ENCODE measurements around the gene SAMM50.
A peak's percentile ranks its signal among the peaks of the same experiment; 100 is the strongest.

The SAMM50 gene

GRCh38 chr22:43926349-43926710 lies 28.9 kb upstream of the SAMM50 start:
- peaks cover 37% of the 10 kb centered on the region for H3K36me3 ChIP-seq (ENCODE audit: low read depth)
- no peaks in the 10 kb centered on the region for H3K27me3 ChIP-seq (ENCODE audit: insufficient read depth, poor library complexity, severe bottlenecking)
- peaks cover 26% of the 10 kb centered on the region for H3K4me1 ChIP-seq (ENCODE audit: insufficient read depth, poor library complexity, severe bottlenecking)
- no peak overlapping the region for H3K4me3 ChIP-seq (ENCODE audit: severe bottlenecking)
- H3K27ac ChIP-seq (ENCODE audit: poor library complexity, severe bottlenecking), result peak overlapping the region; percentile 75
- TF ChIP-seq CTCF (IDR thresholded peaks at IDR 0.05; ENCODE audit: poor library complexity, severe bottlenecking), result no peak
- ATAC-seq (ENCODE audit: low read depth), result peak; percentile 46
- H3K9me3 ChIP-seq (ENCODE audit: severe bottlenecking), result no peaks in the 10 kb centered on the region
- DNase-seq (ENCODE audit: low spot score), result no peak

- peaks cover 20% of the 10 kb centered on the region for H3K4me1 ChIP-seq (ENCODE audit: insufficient read depth, poor library complexity, severe bottlenecking)
- no peaks in the 10 kb centered on the region for H3K9me3 ChIP-seq (ENCODE audit: severe bottlenecking)
- DNase-seq (ENCODE audit: low spot score) (no peak), ATAC-seq (ENCODE audit: low read depth) (no peak)
- TF ChIP-seq CTCF (IDR thresholded peaks at IDR 0.05; ENCODE audit: poor library complexity, severe bottlenecking), result no peak
- no peaks in the 10 kb centered on the region for H3K27me3 ChIP-seq (ENCODE audit: insufficient read depth, poor library complexity, severe bottlenecking)
- no peak overlapping the region for H3K27ac ChIP-seq (ENCODE audit: poor library complexity, severe bottlenecking)
- H3K36me3 ChIP-seq (ENCODE audit: low read depth), result peaks cover 57% of the 10 kb centered on the region
- H3K4me3 ChIP-seq (ENCODE audit: severe bottlenecking), result no peak overlapping the region
These were observed 26.8 kb upstream of the SAMM50 start for GRCh38 chr22:43928468-43928867.

GRCh38 chr22:43928908-43929307 lies 26.3 kb upstream of the SAMM50 start:
- ATAC-seq (ENCODE audit: low read depth), result no peak
- TF ChIP-seq CTCF (IDR thresholded peaks at IDR 0.05; ENCODE audit: poor library complexity, severe bottlenecking), result no peak
- no peak overlapping the region for H3K27ac ChIP-seq (ENCODE audit: poor library complexity, severe bottlenecking)
- peaks cover 20% of the 10 kb centered on the region for H3K4me1 ChIP-seq (ENCODE audit: insufficient read depth, poor library complexity, severe bottlenecking)
- H3K36me3 ChIP-seq (ENCODE audit: low read depth), result peaks cover 62% of the 10 kb centered on the region
- no peak for DNase-seq (ENCODE audit: low spot score)
- no peaks in the 10 kb centered on the region for H3K27me3 ChIP-seq (ENCODE audit: insufficient read depth, poor library complexity, severe bottlenecking)
- H3K9me3 ChIP-seq (ENCODE audit: severe bottlenecking), result no peaks in the 10 kb centered on the region
- H3K4me3 ChIP-seq (ENCODE audit: severe bottlenecking), result no peak overlapping the region

GRCh38 chr22:43931771-43932170 lies 23.5 kb upstream of the SAMM50 start:
- TF ChIP-seq CTCF (IDR thresholded peaks at IDR 0.05; ENCODE audit: poor library complexity, severe bottlenecking), result no peak
- Histone ChIP-seq H3K4me3 (ENCODE audit: severe bottlenecking) (no peak overlapping the region), H3K36me3 (ENCODE audit: low read depth) (peaks cover 70% of the 10 kb centered on the region)

GRCh38 chr22:43941449-43941848 lies 13.8 kb upstream of the SAMM50 start:
- no peak for TF ChIP-seq CTCF (IDR thresholded peaks at IDR 0.05; ENCODE audit: poor library complexity, severe bottlenecking)
- DNase-seq (ENCODE audit: low spot score) (no peak), ATAC-seq (ENCODE audit: low read depth) (no peak)
- H3K9me3 ChIP-seq (ENCODE audit: severe bottlenecking), result no peaks in the 10 kb centered on the region
- no peaks in the 10 kb centered on the region for H3K27me3 ChIP-seq (ENCODE audit: insufficient read depth, poor library complexity, severe bottlenecking)
- H3K4me3 ChIP-seq (ENCODE audit: severe bottlenecking), result no peak overlapping the region
- peaks cover 48% of the 10 kb centered on the region for H3K36me3 ChIP-seq (ENCODE audit: low read depth)
- H3K27ac ChIP-seq (ENCODE audit: poor library complexity, severe bottlenecking), result no peak overlapping the region
- no peaks in the 10 kb centered on the region for H3K4me1 ChIP-seq (ENCODE audit: insufficient read depth, poor library complexity, severe bottlenecking)

More at GRCh38 chr22:43931771-43932170, 23.5 kb upstream of the SAMM50 start:
- DNase-seq (ENCODE audit: low spot score) (no peak), ATAC-seq (ENCODE audit: low read depth) (no peak)
- Histone ChIP-seq H3K27ac (ENCODE audit: poor library complexity, severe bottlenecking) (no peak overlapping the region), H3K27me3 (ENCODE audit: insufficient read depth, poor library complexity, severe bottlenecking) (no peaks in the 10 kb centered on the region), H3K9me3 (ENCODE audit: severe bottlenecking) (no peaks in the 10 kb centered on the region), H3K4me1 (ENCODE audit: insufficient read depth, poor library complexity, severe bottlenecking) (peaks cover 1% of the 10 kb centered on the region)
